HepG2 (cell line): ENCODE data around the gene PCDHB2. TPM values are rescaled to one million over a fixed set of nuclear protein-coding genes. Genes with fewer than 3 reads are reported as not detected.
A peak's percentile ranks its signal among the peaks of the same experiment; 100 is the strongest.

Experiments
- ATAC-seq: fragments of 200-7000 bp; cut with Tn5 transposase; 3 replicates; pipeline ENCODE4 v1.9.1; 2020; ENCODE audit warnings: mild to moderate bottlenecking, moderate library complexity
- BruUV-seq: library from RNA; stranded (reverse); fragments of 400-500 nt; replicated peaks from 2 replicates; lab custom pipeline; 2021; lab: Mats Ljungman, UMichigan
- CTCF ChIA-PET: fragments of 300-600 bp; formaldehyde crosslinking; extraction: SDS; loops from one replicate; lab custom pipeline; 2021; ENCODE audit warnings: low total read pairs, inconsistent platforms, low intra/inter-chr PET ratio; lab: Yijun Ruan, JAX
- POLR2A ChIA-PET: fragments of 350-600 bp; sonication (Branson Sonifier 250); formaldehyde crosslinking; loops from one replicate; lab custom pipeline; 2020; ENCODE audit warnings: antibody characterized with exemption, inconsistent platforms; lab: Yijun Ruan, JAX
- DNase-seq: peaks from one replicate; pipeline ENCODE4 v3.0.0-alpha.2; 2015; ENCODE audit warnings: low spot score
- FAIRE-seq: peaks from 3 replicates; lab custom pipeline; 2011; peaks lifted over from hg19 to GRCh38; lab: Jason Lieb, UNC
- H2AFZ ChIP-seq: one replicate; pipeline ENCODE4 v1.6.1; 2011; ENCODE audit warnings: low read length, inconsistent platforms
- H3K27ac ChIP-seq: fragments of 300-600 bp; 3 replicates; pipeline ENCODE4 v1.8.0; 2011; ENCODE audit warnings: mixed run types, mild to moderate bottlenecking, mixed read lengths, low read length, inconsistent platforms; ENCODE audit not compliant: insufficient read depth; ENCODE audit errors: extremely low read length
- H3K27me3 ChIP-seq, 2 experiments: fragments of 200-600 bp in 1 of 2; 2 replicates in 1 of 2; 3 replicates in 1 of 2; pipeline versions ENCODE4 v1.6.0 to v1.8.0; 2011; ENCODE audit warnings: low read length in 2 of 2, mild to moderate bottlenecking in 2 of 2, moderate library complexity in 2 of 2, inconsistent platforms in 1 of 2; ENCODE audit not compliant: insufficient read depth in 2 of 2, control insufficient read depth in 1 of 2
- H3K36me3 ChIP-seq, 2 experiments: fragments of 200-600 bp in 1 of 2; replicated peaks in 1 of 2; 2 replicates in 1 of 2; 3 replicates in 1 of 2; pipeline versions ENCODE4 v1.5.1 to v1.8.0; 2011; ENCODE audit warnings: low read length in 2 of 2, inconsistent platforms in 1 of 2; ENCODE audit not compliant: insufficient read depth in 2 of 2, control insufficient read depth in 1 of 2
- H3K4me1 ChIP-seq: 2 replicates; pipeline ENCODE4 v1.5.1; 2012; ENCODE audit warnings: low read length, inconsistent platforms; ENCODE audit not compliant: insufficient read depth
- H3K4me2 ChIP-seq: 2 replicates; pipeline ENCODE4 v1.6.0; 2011; ENCODE audit warnings: low read depth, low read length, inconsistent platforms
- H3K4me3 ChIP-seq, 3 experiments: fragments of 200-600 bp in 1 of 3; sonication (generic), shearing (Covaris generic) in 1 of 3; replicated peaks in 1 of 3; 2 replicates each; pipeline ENCODE4 v1.5.1; 2011 to 2016; ENCODE audit warnings: low read length in 3 of 3, inconsistent platforms in 2 of 3, low read depth in 2 of 3, mild to moderate bottlenecking in 2 of 3, control low read depth in 1 of 3, mixed read lengths in 1 of 3; ENCODE audit not compliant: insufficient read depth in 1 of 3
- H3K79me2 ChIP-seq: one replicate; pipeline ENCODE4 v1.6.1; 2011; ENCODE audit warnings: low read length, inconsistent platforms; ENCODE audit not compliant: insufficient read depth
- H3K9ac ChIP-seq: 2 replicates; pipeline ENCODE4 v1.6.0; 2011; ENCODE audit warnings: mild to moderate bottlenecking, low read depth, low read length, inconsistent platforms; ENCODE audit not compliant: insufficient read depth
- H3K9me3 ChIP-seq: 2 replicates; pipeline ENCODE4 v1.5.1; 2012; ENCODE audit warnings: mild to moderate bottlenecking, low read length
- H4K20me1 ChIP-seq: 2 replicates; pipeline ENCODE4 v1.6.0; 2011; ENCODE audit warnings: inconsistent platforms, mild to moderate bottlenecking, low read length, moderate library complexity; ENCODE audit not compliant: insufficient read depth
- BHLHE40 ChIP-seq: IDR thresholded peaks from 2 replicates; pipeline ENCODE4 v1.6.1; 2011; ENCODE audit warnings: low read length, improper control_type of control experiment
- KDM1A ChIP-seq: IDR thresholded peaks from 2 replicates; pipeline ENCODE4 v1.6.1; 2016; ENCODE audit warnings: missing compliant biosample characterization
- KLF16 ChIP-seq, 2 experiments: sonication (generic) in 1 of 2; formaldehyde crosslinking in 1 of 2; IDR thresholded peaks; 2 replicates each; pipeline versions ENCODE4 v1.6.1 to v1.8.0; 2016 to 2023; ENCODE audit warnings: missing genetic modification reagents in 2 of 2, missing compliant biosample characterization in 1 of 2
- MIXL1 ChIP-seq: IDR thresholded peaks from 2 replicates; pipeline ENCODE4 v1.6.1; 2016
- NFE2L2 ChIP-seq: fragments of 150-350 bp; IDR thresholded peaks from 2 replicates; pipeline ENCODE4 v1.6.1; 2014; ENCODE audit warnings: low read length
- POLR2AphosphoS2 ChIP-seq: IDR thresholded peaks from 2 replicates; pipeline ENCODE4 v1.6.1; 2011; ENCODE audit warnings: low read depth, low read length, improper control_type of control experiment
- ZNF337 ChIP-seq: sonication (generic); formaldehyde crosslinking; IDR thresholded peaks from 2 replicates; pipeline ENCODE4 v1.5.1; 2020; ENCODE audit warnings: missing genetic modification reagents, low read depth, mild to moderate bottlenecking, borderline replicate concordance
- ZNF543 ChIP-seq: sonication (generic); formaldehyde crosslinking; IDR thresholded peaks from 2 replicates; pipeline ENCODE4 v1.4.0; 2020; ENCODE audit warnings: mild to moderate bottlenecking, missing genetic modification reagents
- ZNF766 ChIP-seq: sonication (generic); formaldehyde crosslinking; IDR thresholded peaks from 2 replicates; pipeline ENCODE4 v1.5.0; 2020; ENCODE audit warnings: missing genetic modification reagents, borderline replicate concordance
- ZNF839 ChIP-seq: sonication (generic); formaldehyde crosslinking; IDR thresholded peaks from 2 replicates; pipeline ENCODE4 v1.4.0; 2020; ENCODE audit warnings: missing genetic modification reagents, mild to moderate bottlenecking, borderline replicate concordance
- ZSCAN21 ChIP-seq: sonication (generic); formaldehyde crosslinking; IDR thresholded peaks from 2 replicates; pipeline ENCODE4 v1.8.0; 2022; ENCODE audit warnings: mild to moderate bottlenecking, missing genetic modification reagents, moderate library complexity, borderline replicate concordance
- WGBS: methylation state at CpG from one replicate; pipeline ENCODE4 v1.1.6; 2017; ENCODE audit warnings: low lambda C conversion rate; 5-methylcytosine and 5-hydroxymethylcytosine counted together
- in situ Hi-C: cut with HindIII; loops from 2 replicates; pipeline ENCODE4 v1.10.0; 2017; ENCODE audit warnings: low pct_unique_long_range_greater_than_20kb; ENCODE audit not compliant: extremely low pct_ligation_motif_present
- intact Hi-C: fragments of 100-400 bp; cut with micrococcal nuclease; formaldehyde crosslinking; loops from one replicate; pipeline ENCODE4 v1.10.0; 2022; ENCODE audit not compliant: unreplicated experiment
- polyA plus RNA-seq, 8 experiments: library from polyadenylated mRNA; depleted of rRNA in 3 of 8; stranded (reverse) in 7 of 8; unstranded in 1 of 8; fragments of >200 nt; fragmentation: Illumina TruSeq in 4 of 8; extraction: Trizol in 4 of 8; gene quantifications; 2 replicates each; pipeline versions ENCODE4 v1.2.1 to v1.2.3, GENCODE V29; 2011 to 2016; ENCODE audit warnings: low read depth in 4 of 8, missing spikeins in 1 of 8, mixed read lengths in 1 of 8; ENCODE audit not compliant: insufficient read depth in 1 of 8
- total RNA-seq, 5 experiments: library from RNA; depleted of rRNA; stranded (reverse); fragments of >200 nt; fragmentation: Illumina TruSeq; extraction: Trizol; gene quantifications; 2 replicates each; pipeline ENCODE4 v1.2.3, GENCODE V29; 2016; ENCODE audit warnings: low read depth in 1 of 5
- TF ChIP-seq, protein P1 (sequence below): sonication (generic); formaldehyde crosslinking; IDR thresholded peaks from 2 replicates; pipeline ENCODE4 v1.5.1; 2020; ENCODE audit warnings: missing genetic modification reagents, mild to moderate bottlenecking, borderline replicate concordance

PCDHB2 gene
- total and polyA plus RNA-seq, 2 of the 13 experiments (the other 11 are each of a cell fraction or from before 2014, with no cell fraction given), result 7.1 to 7.5 TPM

- no TSS peak for BruUV-seq
Measured at GRCh38 chr5:141105350-141105749, 10.9 kb downstream of the PCDHB2 start.

GRCh38 chr5:141119250-141119649 is 24.8 kb downstream of the PCDHB2 start:
- FAIRE-seq (no peak), ATAC-seq (no peak)
- CTCF ChIA-PET, result no interaction called here

More at GRCh38 chr5:141105350-141105749, 10.9 kb downstream of the PCDHB2 start:
- DNase-seq (no peak), FAIRE-seq (no peak), ATAC-seq (no peak)
- 67% methylated on average over 2 of the region's 2 CpGs for WGBS
- no peaks in the 10 kb centered on the region for H3K36me3 ChIP-seq
- H3K9me3 ChIP-seq, result no peaks in the 10 kb centered on the region
- ChIA-PET POLR2A (no interaction called here), CTCF (no interaction called here)
- H3K27me3 ChIP-seq, result no peaks in the 10 kb centered on the region
- H3K27ac ChIP-seq, result no peak overlapping the region
- intact Hi-C loops, result no loop called here
- in situ Hi-C loops, result no loop called here
- TF ChIP-seq MIXL1 (no peak), ZNF543 (CRISPR knock-in tag) (no peak), NFE2L2 (peak; percentile 83)
- H2AFZ ChIP-seq, result no peak overlapping the region
- H3K9ac ChIP-seq, result no peak overlapping the region
- no peaks in the 10 kb centered on the region; the same call in 1 of the 2 replicates for H3K4me1 ChIP-seq
- no peak overlapping the region for H3K4me3 ChIP-seq
- H4K20me1 ChIP-seq, result no peaks in the 10 kb centered on the region
- no peak overlapping the region for H3K4me2 ChIP-seq
- H3K79me2 ChIP-seq, result no peaks in the 10 kb centered on the region

More at GRCh38 chr5:141119250-141119649, 24.8 kb downstream of the PCDHB2 start:
- no peak overlapping the region for H3K9ac ChIP-seq
- WGBS, result 4% methylated on average over 2 of the region's 2 CpGs
- no peak overlapping the region for H3K27ac ChIP-seq
- no peaks in the 10 kb centered on the region for H4K20me1 ChIP-seq
- H2AFZ ChIP-seq, result no peak overlapping the region
- POLR2A ChIA-PET, result no interaction called here
- H3K4me3 ChIP-seq, result no peak overlapping the region
- no peaks in the 10 kb centered on the region for H3K4me1 ChIP-seq
- in situ Hi-C loops, result no loop called here
- no peaks in the 10 kb centered on the region for H3K79me2 ChIP-seq
- no peak overlapping the region for H3K4me2 ChIP-seq
- H3K36me3 ChIP-seq, result no peaks in the 10 kb centered on the region
- H3K9me3 ChIP-seq, result no peaks in the 10 kb centered on the region
- no peaks in the 10 kb centered on the region; a peak in 1 of 5 replicates for H3K27me3 ChIP-seq
- BruUV-seq, result no TSS peak
- intact Hi-C loops, result no loop called here
- no peak for DNase-seq
- TF ChIP-seq ZNF766 (CRISPR knock-in tag) (no peak), ZSCAN21 (CRISPR knock-in tag) (no peak), ZNF839 (no peak), POLR2AphosphoS2 (no peak), BHLHE40 (no peak), ZNF337 (CRISPR knock-in tag) (no peak), KLF16 (CRISPR knock-in tag; IDR thresholded peaks at IDR 0.05) (no peak), KDM1A (CRISPR knock-in tag) (no peak)
- TF ChIP-seq, protein P1, sequence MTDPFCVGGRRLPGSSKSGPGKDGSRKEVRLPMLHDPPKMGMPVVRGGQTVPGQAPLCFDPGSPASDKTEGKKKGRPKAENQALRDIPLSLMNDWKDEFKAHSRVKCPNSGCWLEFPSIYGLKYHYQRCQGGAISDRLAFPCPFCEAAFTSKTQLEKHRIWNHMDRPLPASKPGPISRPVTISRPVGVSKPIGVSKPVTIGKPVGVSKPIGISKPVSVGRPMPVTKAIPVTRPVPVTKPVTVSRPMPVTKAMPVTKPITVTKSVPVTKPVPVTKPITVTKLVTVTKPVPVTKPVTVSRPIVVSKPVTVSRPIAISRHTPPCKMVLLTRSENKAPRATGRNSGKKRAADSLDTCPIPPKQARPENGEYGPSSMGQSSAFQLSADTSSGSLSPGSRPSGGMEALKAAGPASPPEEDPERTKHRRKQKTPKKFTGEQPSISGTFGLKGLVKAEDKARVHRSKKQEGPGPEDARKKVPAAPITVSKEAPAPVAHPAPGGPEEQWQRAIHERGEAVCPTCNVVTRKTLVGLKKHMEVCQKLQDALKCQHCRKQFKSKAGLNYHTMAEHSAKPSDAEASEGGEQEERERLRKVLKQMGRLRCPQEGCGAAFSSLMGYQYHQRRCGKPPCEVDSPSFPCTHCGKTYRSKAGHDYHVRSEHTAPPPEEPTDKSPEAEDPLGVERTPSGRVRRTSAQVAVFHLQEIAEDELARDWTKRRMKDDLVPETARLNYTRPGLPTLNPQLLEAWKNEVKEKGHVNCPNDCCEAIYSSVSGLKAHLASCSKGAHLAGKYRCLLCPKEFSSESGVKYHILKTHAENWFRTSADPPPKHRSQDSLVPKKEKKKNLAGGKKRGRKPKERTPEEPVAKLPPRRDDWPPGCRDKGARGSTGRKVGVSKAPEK (CRISPR knock-in tag), result no peak
